H9 (cell line): ENCODE data around the gene PHF24. TPM values are rescaled to one million over a fixed set of nuclear protein-coding genes. Genes with fewer than 3 reads are reported as not detected.

Experiments used
- DNase-seq: peaks from one replicate; pipeline ENCODE4 v3.0.0-alpha.2; 2017
- H2AFZ ChIP-seq: one replicate; pipeline ENCODE4 v1.6.1; 2013; ENCODE audit warnings: mild to moderate bottlenecking, low read length, control low read depth, moderate library complexity
- H2AK5ac ChIP-seq: 2 replicates; pipeline ENCODE4 v1.6.1; 2013; ENCODE audit warnings: low read length, control low read depth, mixed read lengths; ENCODE audit not compliant: insufficient read length
- H2BK120ac ChIP-seq: one replicate; pipeline ENCODE4 v1.6.1; 2013; ENCODE audit warnings: low read depth, mild to moderate bottlenecking, low read length, control low read depth, inconsistent platforms; ENCODE audit not compliant: poor library complexity, severe bottlenecking
- H2BK12ac ChIP-seq: 2 replicates; pipeline ENCODE4 v1.6.1; 2013; ENCODE audit warnings: low read length, control low read depth, mixed read lengths, low read depth; ENCODE audit not compliant: insufficient read length
- H2BK15ac ChIP-seq: 2 replicates; pipeline ENCODE4 v1.6.1; 2013; ENCODE audit warnings: low read depth, low read length, control low read depth
- H2BK20ac ChIP-seq: one replicate; pipeline ENCODE4 v1.6.1; 2013; ENCODE audit warnings: low read depth, mild to moderate bottlenecking, low read length, control low read depth, inconsistent platforms; ENCODE audit not compliant: poor library complexity, severe bottlenecking
- H2BK5ac ChIP-seq: 2 replicates; pipeline ENCODE4 v1.6.1; 2013; ENCODE audit warnings: low read length, control low read depth, mixed read lengths; ENCODE audit not compliant: insufficient read length
- H3K14ac ChIP-seq: 2 replicates; pipeline ENCODE4 v1.6.1; 2013; ENCODE audit warnings: low read length, control low read depth; ENCODE audit not compliant: insufficient read depth
- H3K18ac ChIP-seq: 2 replicates; pipeline ENCODE4 v1.6.1; 2013; ENCODE audit warnings: low read depth, mild to moderate bottlenecking, mixed read lengths, low read length, control low read depth; ENCODE audit not compliant: insufficient read length
- H3K23ac ChIP-seq: 2 replicates; pipeline ENCODE4 v1.6.1; 2013; ENCODE audit warnings: low read length, control low read depth, mixed read lengths, low read depth; ENCODE audit not compliant: insufficient read length
- H3K23me2 ChIP-seq: 2 replicates; pipeline ENCODE4 v1.6.1; 2013; ENCODE audit warnings: low read depth, mild to moderate bottlenecking, mixed read lengths, low read length, control low read depth; ENCODE audit not compliant: insufficient read length, poor library complexity, severe bottlenecking
- H3K27ac ChIP-seq: 2 replicates; pipeline ENCODE4 v1.5.1; 2013; ENCODE audit warnings: low read length, control low read depth, mixed read lengths, low read depth; ENCODE audit not compliant: insufficient read length
- H3K27me3 ChIP-seq: 2 replicates; pipeline ENCODE4 v1.6.1; 2013; ENCODE audit warnings: low read length, control low read depth, inconsistent platforms; ENCODE audit not compliant: insufficient read depth
- H3K4ac ChIP-seq: 2 replicates; pipeline ENCODE4 v1.6.1; 2013; ENCODE audit warnings: low read depth, mild to moderate bottlenecking, control low read depth, inconsistent platforms, low read length, moderate library complexity
- H3K4me1 ChIP-seq: 2 replicates; pipeline ENCODE4 v1.6.1; 2013; ENCODE audit warnings: low read length, control low read depth, inconsistent platforms; ENCODE audit not compliant: insufficient read depth
- H3K4me2 ChIP-seq: 2 replicates; pipeline ENCODE4 v1.6.1; 2013; ENCODE audit warnings: low read length, control low read depth, mixed read lengths; ENCODE audit not compliant: insufficient read length, insufficient read depth
- H3K56ac ChIP-seq: 2 replicates; pipeline ENCODE4 v1.6.1; 2013; ENCODE audit warnings: low read depth, mild to moderate bottlenecking, mixed read lengths, low read length, control low read depth; ENCODE audit not compliant: insufficient read length
- H3K79me1 ChIP-seq: 2 replicates; pipeline ENCODE4 v1.6.1; 2013; ENCODE audit warnings: low read depth, mild to moderate bottlenecking, moderate library complexity, low read length, control low read depth, inconsistent platforms; ENCODE audit not compliant: insufficient read depth, poor library complexity, severe bottlenecking
- H3K79me2 ChIP-seq: 2 replicates; pipeline ENCODE4 v1.6.1; 2013; ENCODE audit warnings: low read length, control low read depth, inconsistent platforms; ENCODE audit not compliant: insufficient read depth
- H3K9ac ChIP-seq: 2 replicates; pipeline ENCODE4 v1.6.1; 2013; ENCODE audit warnings: low read length, control low read depth, mixed read lengths; ENCODE audit not compliant: insufficient read length; ENCODE audit errors: extremely low read depth
- H3K9me3 ChIP-seq: one replicate; pipeline ENCODE4 v1.6.1; 2013; ENCODE audit warnings: low read depth, low read length, inconsistent platforms; ENCODE audit not compliant: control insufficient read depth
- H3T11ph ChIP-seq: one replicate; pipeline ENCODE4 v1.6.1; 2013; ENCODE audit warnings: mild to moderate bottlenecking, low read length, control low read depth, inconsistent platforms
- H4K20me1 ChIP-seq: one replicate; pipeline ENCODE4 v1.6.1; 2013; ENCODE audit not compliant: control insufficient read depth, insufficient read length, insufficient read depth
- H4K5ac ChIP-seq: 2 replicates; pipeline ENCODE4 v1.6.1; 2013; ENCODE audit warnings: low read depth, mild to moderate bottlenecking, mixed read lengths, low read length, control low read depth; ENCODE audit not compliant: insufficient read length
- H4K8ac ChIP-seq: replicated peaks from 2 replicates; pipeline ENCODE4 v1.6.1; 2013; ENCODE audit warnings: low read length, control low read depth, mixed read lengths, low read depth; ENCODE audit not compliant: insufficient read length
- H4K91ac ChIP-seq: 2 replicates; pipeline ENCODE4 v1.6.1; 2013; ENCODE audit warnings: low read depth, mild to moderate bottlenecking, moderate library complexity, mixed read lengths, low read length, control low read depth; ENCODE audit not compliant: insufficient read length
- H3K27ac Mint-ChIP-seq, 3 experiments: 2 replicates in 2 of 3; 3 replicates in 1 of 3; pipeline ENCODE4 v1.8.0; 2020 to 2021; ENCODE audit warnings: mixed read lengths in 3 of 3, mild to moderate bottlenecking in 1 of 3, moderate library complexity in 1 of 3
- H3K27me3 Mint-ChIP-seq: 2 replicates; pipeline ENCODE4 v1.8.0; 2021; ENCODE audit warnings: low read depth, mild to moderate bottlenecking, moderate library complexity, mixed read lengths
- H3K36me3 Mint-ChIP-seq, 3 experiments: 2 replicates in 2 of 3; 3 replicates in 1 of 3; pipeline ENCODE4 v1.8.0; 2020 to 2021; ENCODE audit warnings: low read depth in 3 of 3, mixed read lengths in 3 of 3; ENCODE audit not compliant: insufficient read depth in 1 of 3
- H3K4me1 Mint-ChIP-seq, 2 experiments: 2 replicates each; pipeline ENCODE4 v1.8.0; 2020; ENCODE audit warnings: mixed read lengths in 2 of 2
- H3K4me3 Mint-ChIP-seq, 2 experiments: 2 replicates in 1 of 2; 3 replicates in 1 of 2; pipeline ENCODE4 v1.8.0; 2020 to 2021; ENCODE audit warnings: mild to moderate bottlenecking in 2 of 2, mixed read lengths in 2 of 2, moderate library complexity in 1 of 2
- H3K9me3 Mint-ChIP-seq, 2 experiments: 2 replicates in 1 of 2; 3 replicates in 1 of 2; pipeline ENCODE4 v1.8.0; 2020; ENCODE audit warnings: mild to moderate bottlenecking in 2 of 2, mixed read lengths in 2 of 2, moderate library complexity in 1 of 2
- WGBS: extraction: QIAGEN DNeasy Blood & Tissue Kit; methylation state at CpG from one replicate; pipeline ENCODE4 v1.1.7; 2013; ENCODE audit warnings: missing lambda C conversion rate, low lambda C conversion rate, mixed read lengths; ENCODE audit not compliant: insufficient read length; ENCODE audit errors: extremely low coverage; 5-methylcytosine and 5-hydroxymethylcytosine counted together
- total RNA-seq: library from RNA; stranded (reverse); gene quantifications from 2 replicates; pipeline ENCODE4 v1.2.1, GENCODE V29; 2021
- TF ChIP-seq, protein P1 (sequence below): fragments of 200-600 bp; sonication (generic); conservative IDR thresholded peaks from 3 replicates; pipeline ENCODE4 v1.8.0; 2021; ENCODE audit warnings: antibody characterized with exemption, mild to moderate bottlenecking

The PHF24 gene
- total RNA-seq, 1 experiment from 2014 or later, result 0.24 TPM

DNA sequence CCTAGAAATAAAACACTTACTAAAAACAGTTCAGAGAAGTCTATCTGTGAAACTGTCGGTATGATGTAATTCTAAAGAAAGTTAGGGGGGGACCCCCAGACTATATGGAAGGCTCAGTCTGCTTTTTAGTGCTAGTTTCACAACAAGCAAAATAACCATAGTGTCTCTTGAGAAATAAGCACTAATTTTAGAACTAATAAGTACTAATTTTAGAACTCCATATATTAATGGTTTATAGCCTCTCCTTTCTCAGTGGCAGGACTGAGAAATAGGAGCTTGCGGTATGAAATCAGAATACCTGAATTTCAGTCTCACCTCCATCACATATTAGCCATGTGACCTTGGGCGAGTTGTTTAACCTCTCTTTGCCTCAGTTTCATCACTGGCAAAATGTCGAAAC, 1.4 kb upstream of the PHF24 start:
- H2AK5ac ChIP-seq, result no peak overlapping the region
- no peak overlapping the region for H3K56ac ChIP-seq
- no peak overlapping the region for H3K18ac ChIP-seq
- no peaks in the 10 kb centered on the region for H3K9me3 ChIP-seq
- H2AFZ ChIP-seq, result no peak overlapping the region
- peaks cover 6% of the 10 kb centered on the region; the same call in 1 of the 2 replicates for H3K27me3 ChIP-seq
- H2BK12ac ChIP-seq, result no peak overlapping the region
- H4K91ac ChIP-seq, result no peak overlapping the region
- Mint-ChIP-seq H3K36me3 (no peaks in the 10 kb centered on the region), H3K9me3 (no peaks in the 10 kb centered on the region), H3K27me3 (peaks cover 77% of the 10 kb centered on the region), H3K4me1 (peaks cover 5 to 19% of the 10 kb centered on the region in 2 experiments), H3K4me3 (no peak overlapping the region), H3K27ac (no peak overlapping the region)
- no peaks in the 10 kb centered on the region for H3K79me2 ChIP-seq
- no peak overlapping the region for H2BK20ac ChIP-seq
- H4K8ac ChIP-seq, result no peak overlapping the region
- H2BK120ac ChIP-seq, result no peak overlapping the region
- no peak overlapping the region for H2BK5ac ChIP-seq
- peaks cover 5% of the 10 kb centered on the region for H3K23me2 ChIP-seq
- H3K4me1 ChIP-seq, result no peaks in the 10 kb centered on the region
- no peak overlapping the region for H3K23ac ChIP-seq
- no peak overlapping the region for H3T11ph ChIP-seq
- no peak overlapping the region for H3K27ac ChIP-seq
- H4K20me1 ChIP-seq, result no peaks in the 10 kb centered on the region
- no peak overlapping the region for H2BK15ac ChIP-seq
- no peak overlapping the region for H3K4ac ChIP-seq
- H3K4me2 ChIP-seq, result no peak overlapping the region
- no peaks in the 10 kb centered on the region for H3K79me1 ChIP-seq
- no peak overlapping the region for H4K5ac ChIP-seq
- H3K9ac ChIP-seq, result no peak overlapping the region
- no CpG with 5 or more reads among the region's 4 CpGs for WGBS
- TF ChIP-seq, protein P1, sequence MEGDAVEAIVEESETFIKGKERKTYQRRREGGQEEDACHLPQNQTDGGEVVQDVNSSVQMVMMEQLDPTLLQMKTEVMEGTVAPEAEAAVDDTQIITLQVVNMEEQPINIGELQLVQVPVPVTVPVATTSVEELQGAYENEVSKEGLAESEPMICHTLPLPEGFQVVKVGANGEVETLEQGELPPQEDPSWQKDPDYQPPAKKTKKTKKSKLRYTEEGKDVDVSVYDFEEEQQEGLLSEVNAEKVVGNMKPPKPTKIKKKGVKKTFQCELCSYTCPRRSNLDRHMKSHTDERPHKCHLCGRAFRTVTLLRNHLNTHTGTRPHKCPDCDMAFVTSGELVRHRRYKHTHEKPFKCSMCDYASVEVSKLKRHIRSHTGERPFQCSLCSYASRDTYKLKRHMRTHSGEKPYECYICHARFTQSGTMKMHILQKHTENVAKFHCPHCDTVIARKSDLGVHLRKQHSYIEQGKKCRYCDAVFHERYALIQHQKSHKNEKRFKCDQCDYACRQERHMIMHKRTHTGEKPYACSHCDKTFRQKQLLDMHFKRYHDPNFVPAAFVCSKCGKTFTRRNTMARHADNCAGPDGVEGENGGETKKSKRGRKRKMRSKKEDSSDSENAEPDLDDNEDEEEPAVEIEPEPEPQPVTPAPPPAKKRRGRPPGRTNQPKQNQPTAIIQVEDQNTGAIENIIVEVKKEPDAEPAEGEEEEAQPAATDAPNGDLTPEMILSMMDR, result no peak
- DNase-seq, result no peak
- no peak overlapping the region for H3K14ac ChIP-seq
